ENCODE measurements around the gene CIC. TPM values are rescaled to one million over a fixed set of nuclear protein-coding genes. Genes with fewer than 3 reads are reported as not detected.
A peak's percentile ranks its signal among the peaks of the same experiment; 100 is the strongest.

CIC gene
- total and polyA plus RNA-seq, 8 donors: 37.2 to 76.1 (median 55.6) TPM

- H3K36me3 ChIP-seq: peaks cover 0 to 17% of the 10 kb centered on the region in 2 donors
- H3K27me3 ChIP-seq: no peaks in the 10 kb centered on the region
- TF ChIP-seq CTCF (IDR thresholded peaks at IDR 0.05): no peak
- H3K27ac ChIP-seq: peak within 1 kb of the TSS; percentile 91 to 93
- peak; percentile 86 for ATAC-seq
- H3K4me3 ChIP-seq: peak within 1 kb of the TSS; percentile 83 to 85
- intact Hi-C loops (cut with DNase I): no loop called here
- peak; percentile 98 to 99 (median 99) for DNase-seq
- H3K9me3 ChIP-seq: no peaks in the 10 kb centered on the region
- H3K4me1 ChIP-seq: peaks cover 27 to 58% of the 10 kb centered on the region in 2 donors
These were observed 26.3 kb upstream of the CIC start, which contains the start of gene GSK3A for GRCh38 chr19:42242512-42243409. Gene GSK3A, minus strand, starts transcription at chr19:42242602. Its CDS starts 137 bp downstream, at chr19:42242465.

- intact Hi-C loops (cut with DNase I): no loop called here
- no peaks in the 10 kb centered on the region for H3K27me3 ChIP-seq
- peaks cover 0 to 20% of the 10 kb centered on the region in 2 donors for H3K36me3 ChIP-seq
- peak overlapping the region; percentile 91 to 93 for H3K27ac ChIP-seq
- H3K4me1 ChIP-seq: peaks cover 27 to 50% of the 10 kb centered on the region in 2 donors
- H3K4me3 ChIP-seq: peak overlapping the region; percentile 52 to 83
- H3K9me3 ChIP-seq: no peaks in the 10 kb centered on the region
- TF ChIP-seq CTCF (IDR thresholded peaks at IDR 0.05): peak; percentile 41 to 43
- DNase-seq (peak; percentile 94 to 97 (median 96)), ATAC-seq (peak; percentile 60)
These were observed 24.5 kb upstream of the CIC start for GRCh38 chr19:42244347-42245220.

GRCh38 chr19:42245231-42245630 lies 23.8 kb upstream of the CIC start:
- ATAC-seq (no peak), DNase-seq (no peak)
- intact Hi-C loops (cut with DNase I): no loop called here
- H3K4me3 ChIP-seq: peak overlapping the region in 1 of 2 donors; percentile 83
- no peaks in the 10 kb centered on the region for H3K27me3 ChIP-seq
- peak overlapping the region; percentile 91 to 93 for H3K27ac ChIP-seq
- H3K36me3 ChIP-seq: peaks cover 0 to 21% of the 10 kb centered on the region in 2 donors
- no peak for TF ChIP-seq CTCF (IDR thresholded peaks at IDR 0.05)
- H3K9me3 ChIP-seq: no peaks in the 10 kb centered on the region
- H3K4me1 ChIP-seq: peaks cover 24 to 47% of the 10 kb centered on the region in 2 donors

GRCh38 chr19:42246143-42246921 lies 22.7 kb upstream of the CIC start:
- intact Hi-C loops (cut with DNase I): no loop called here
- H3K4me1 ChIP-seq: peaks cover 21 to 47% of the 10 kb centered on the region in 2 donors

More at GRCh38 chr19:42246143-42246921, 22.7 kb upstream of the CIC start:
- no peaks in the 10 kb centered on the region for H3K27me3 ChIP-seq
- H3K36me3 ChIP-seq: peaks cover 0 to 23% of the 10 kb centered on the region in 2 donors
- TF ChIP-seq CTCF (IDR thresholded peaks at IDR 0.05): peak; percentile 37 to 41
- H3K9me3 ChIP-seq: no peaks in the 10 kb centered on the region
- DNase-seq (peak in 2 of 4 donors; percentile 57 to 67), ATAC-seq (no peak)
- H3K4me3 ChIP-seq: no peak overlapping the region
- peak overlapping the region; percentile 16 to 44 for H3K27ac ChIP-seq

Data from left lung (tissue), 10 donors.